Neural progenitor cell (in vitro differentiated cells): ENCODE results near the gene DENND5A. TPM values are rescaled to one million over a fixed set of nuclear protein-coding genes. Genes with fewer than 3 reads are reported as not detected.
"Not testable (repeated sequence)": the region's sequence is repeated elsewhere in the genome, so short reads cannot be mapped to it uniquely, and the experiment has no call there.

Source experiments
- DNase-seq: peaks from one replicate; pipeline ENCODE4 v3.0.0-alpha.2; 2016; ENCODE audit warnings: low spot score
- H2AFZ ChIP-seq: fragments of 200-600 bp; sonication (generic); replicated peaks from 2 replicates; pipeline ENCODE4 v1.6.1; 2016; ENCODE audit warnings: antibody characterized with exemption
- H3F3A ChIP-seq: fragments of 200-600 bp; sonication (generic); 2 replicates; pipeline ENCODE4 v1.6.1; 2016; ENCODE audit warnings: antibody characterized with exemption, low read depth
- H3K27ac ChIP-seq: fragments of 200-600 bp; sonication (generic); 2 replicates; pipeline ENCODE4 v1.5.1; 2016; ENCODE audit warnings: mild to moderate bottlenecking
- H3K27me3 ChIP-seq: fragments of 200-600 bp; sonication (generic); 2 replicates; pipeline ENCODE4 v1.6.1; 2016; ENCODE audit warnings: mild to moderate bottlenecking, moderate library complexity
- H3K36me3 ChIP-seq: fragments of 200-600 bp; sonication (generic); 2 replicates; pipeline ENCODE4 v1.5.1; 2016
- H3K4me1 ChIP-seq: fragments of 200-600 bp; sonication (generic); 2 replicates; pipeline ENCODE4 v1.6.1; 2016; ENCODE audit warnings: mixed run types
- H3K4me2 ChIP-seq: fragments of 200-600 bp; sonication (generic); 2 replicates; pipeline ENCODE4 v1.6.1; 2016
- H3K4me3 ChIP-seq: fragments of 200-600 bp; sonication (generic); 2 replicates; pipeline ENCODE4 v1.5.1; 2016
- H3K79me2 ChIP-seq: fragments of 200-600 bp; sonication (generic); 2 replicates; pipeline ENCODE4 v1.6.1; 2016; ENCODE audit warnings: low read depth
- H3K9ac ChIP-seq: fragments of 200-600 bp; sonication (generic); 2 replicates; pipeline ENCODE4 v1.6.1; 2016
- H3K9me3 ChIP-seq: fragments of 200-600 bp; sonication (generic); 2 replicates; pipeline ENCODE4 v1.5.1; 2016; ENCODE audit warnings: low read depth
- H4K20me1 ChIP-seq: fragments of 200-600 bp; sonication (generic); 2 replicates; pipeline ENCODE4 v1.6.1; 2016; ENCODE audit warnings: low read depth
- H3K27ac Mint-ChIP-seq: 3 replicates; pipeline ENCODE4 v1.8.0; 2021; ENCODE audit warnings: mixed read lengths
- H3K27me3 Mint-ChIP-seq: 2 replicates; pipeline ENCODE4 v1.8.0; 2022; ENCODE audit warnings: low read depth, mild to moderate bottlenecking, inconsistent platforms, moderate library complexity, mixed read lengths; ENCODE audit not compliant: insufficient read depth
- H3K36me3 Mint-ChIP-seq: 3 replicates; pipeline ENCODE4 v1.8.0; 2021; ENCODE audit warnings: mixed read lengths
- H3K4me1 Mint-ChIP-seq: 3 replicates; pipeline ENCODE4 v1.8.0; 2021; ENCODE audit warnings: mixed read lengths
- H3K4me3 Mint-ChIP-seq: 3 replicates; pipeline ENCODE4 v1.8.0; 2021; ENCODE audit warnings: mild to moderate bottlenecking, moderate library complexity, mixed read lengths
- H3K9me3 Mint-ChIP-seq: 3 replicates; pipeline ENCODE4 v1.8.0; 2020; ENCODE audit warnings: mixed read lengths
- CTCF ChIP-seq: fragments of 200-600 bp; sonication (generic); IDR thresholded peaks from 2 replicates; pipeline ENCODE4 v1.5.1; 2017; ENCODE audit warnings: antibody characterized with exemption, mild to moderate bottlenecking
- EZH2 ChIP-seq: fragments of 200-600 bp; sonication (generic); IDR thresholded peaks from 2 replicates; pipeline ENCODE4 v1.6.1; 2017; ENCODE audit warnings: antibody characterized with exemption, mild to moderate bottlenecking, moderate library complexity
- EZH2phosphoT487 ChIP-seq: fragments of 200-600 bp; sonication (generic); IDR thresholded peaks from 2 replicates; pipeline ENCODE4 v1.6.1; 2017; ENCODE audit warnings: antibody characterized with exemption
- total RNA-seq: library from RNA; depleted of rRNA; stranded (reverse); fragments of >200 nt; gene quantifications from 2 replicates; pipeline ENCODE4 v1.2.3, GENCODE V29; 2015; ENCODE audit warnings: low replicate concordance

The DENND5A gene
- total RNA-seq, 1 donor from 2014 or later, result 142 TPM

- Mint-ChIP-seq H3K27me3 (no peaks in the 10 kb centered on the region), H3K4me1 (peaks cover 23% of the 10 kb centered on the region), H3K27ac (no peak overlapping the region), H3K4me3 (no peak overlapping the region), H3K9me3 (no peaks in the 10 kb centered on the region), H3K36me3 (peaks cover 57% of the 10 kb centered on the region)
- TF ChIP-seq EZH2, result no peak
- TF ChIP-seq EZH2phosphoT487, result no peak
- no peak for TF ChIP-seq CTCF
- Histone ChIP-seq H3K4me1 (peaks cover 28% of the 10 kb centered on the region), H3K9ac (no peak overlapping the region), H3K4me2 (no peak overlapping the region), H2AFZ (no peak overlapping the region), H3K36me3 (peaks cover 18% of the 10 kb centered on the region), H3F3A (peaks cover 28% of the 10 kb centered on the region), H3K79me2 (peaks cover 29% of the 10 kb centered on the region), H3K9me3 (no peaks in the 10 kb centered on the region), H3K27ac (no peak overlapping the region), H3K4me3 (no peak overlapping the region), H3K27me3 (no peaks in the 10 kb centered on the region), H4K20me1 (peaks cover 35% of the 10 kb centered on the region)
- DNase-seq, result no peak
Observed at GRCh38 chr11:9172389-9172788, 92.8 kb downstream of the DENND5A start.

GRCh38 chr11:9170450-9170849 lies 94.7 kb downstream of the DENND5A start:
- no peak overlapping the region for H2AFZ ChIP-seq
- peaks cover 24% of the 10 kb centered on the region for H3F3A ChIP-seq
- TF ChIP-seq CTCF, result no peak
- no peak for TF ChIP-seq EZH2
- TF ChIP-seq EZH2phosphoT487, result no peak
- peak overlapping the region; percentile 81 for H3K27ac ChIP-seq
- DNase-seq, result no peak
- Mint-ChIP-seq H3K4me1 (peaks cover 23% of the 10 kb centered on the region), H3K9me3 (no peaks in the 10 kb centered on the region), H3K27ac (no peak overlapping the region), H3K27me3 (no peaks in the 10 kb centered on the region), H3K36me3 (peaks cover 50% of the 10 kb centered on the region), H3K4me3 (no peak overlapping the region)
- H4K20me1 ChIP-seq, result peaks cover 35% of the 10 kb centered on the region
- H3K4me1 ChIP-seq, result peaks cover 28% of the 10 kb centered on the region
- no peaks in the 10 kb centered on the region for H3K9me3 ChIP-seq
- H3K27me3 ChIP-seq, result no peaks in the 10 kb centered on the region
- peak overlapping the region; percentile 53 for H3K4me2 ChIP-seq
- no peak overlapping the region for H3K4me3 ChIP-seq
- peaks cover 14% of the 10 kb centered on the region for H3K36me3 ChIP-seq
- H3K9ac ChIP-seq, result no peak overlapping the region
- peaks cover 29% of the 10 kb centered on the region for H3K79me2 ChIP-seq

GRCh38 chr11:9169595-9170295 lies 95.4 kb downstream of the DENND5A start:
- no peak overlapping the region for H3K4me3 Mint-ChIP-seq
- no peaks in the 10 kb centered on the region for H3K9me3 Mint-ChIP-seq

DNA sequence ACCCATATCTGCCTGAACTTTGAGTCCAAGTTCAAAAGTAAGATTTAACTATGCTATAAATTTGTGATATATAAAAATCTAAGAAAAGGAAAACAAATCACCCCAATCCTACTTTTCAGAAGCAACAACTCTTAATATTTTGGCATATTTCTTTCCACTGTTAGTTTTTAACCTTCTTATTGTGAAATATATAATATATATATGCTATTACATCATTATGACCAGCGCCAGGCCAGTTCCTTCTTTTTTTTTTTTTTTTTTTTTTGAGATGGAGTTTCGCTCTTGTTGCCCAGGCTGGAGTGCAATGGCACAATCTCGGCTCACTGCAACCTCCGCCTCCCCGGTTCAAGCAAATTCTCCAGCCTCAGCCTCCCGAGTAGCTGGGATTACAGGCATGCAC lies 103.2 kb downstream of the DENND5A start:
- H3K27me3 ChIP-seq, H3K79me2 ChIP-seq, H3K4me3 ChIP-seq, H3K4me3 Mint-ChIP-seq, DNase-seq, H3K9me3 Mint-ChIP-seq, H3K36me3 ChIP-seq, H3K4me1 ChIP-seq, H3K4me1 Mint-ChIP-seq, H3K9me3 ChIP-seq, H3F3A ChIP-seq, H4K20me1 ChIP-seq, H3K27ac Mint-ChIP-seq, H3K27me3 Mint-ChIP-seq, H3K4me2 ChIP-seq, H3K27ac ChIP-seq, H3K9ac ChIP-seq, H2AFZ ChIP-seq: not testable (repeated sequence)
- H3K36me3 Mint-ChIP-seq, result peaks cover 29% of the 10 kb centered on the region

More at GRCh38 chr11:9169595-9170295, 95.4 kb downstream of the DENND5A start:
- Histone ChIP-seq H3F3A (peaks cover 24% of the 10 kb centered on the region), H4K20me1 (peaks cover 35% of the 10 kb centered on the region), H3K9me3 (no peaks in the 10 kb centered on the region), H3K4me2 (no peak overlapping the region), H3K4me3 (no peak overlapping the region), H3K27me3 (no peaks in the 10 kb centered on the region), H3K36me3 (peaks cover 14% of the 10 kb centered on the region), H3K79me2 (peaks cover 25% of the 10 kb centered on the region), H3K27ac (no peak overlapping the region), H3K9ac (no peak overlapping the region), H2AFZ (no peak overlapping the region), H3K4me1 (peaks cover 28% of the 10 kb centered on the region)
- Mint-ChIP-seq H3K27me3 (no peaks in the 10 kb centered on the region), H3K27ac (no peak overlapping the region), H3K36me3 (peaks cover 50% of the 10 kb centered on the region), H3K4me1 (peaks cover 23% of the 10 kb centered on the region)
- TF ChIP-seq CTCF, result no peak
- no peak for TF ChIP-seq EZH2phosphoT487
- no peak for TF ChIP-seq EZH2
- no peak for DNase-seq
